HG02763 (cell line): ENCODE results near the gene SPX.

Experiments used
- ATAC-seq: cut with Tn5 transposase; IDR thresholded peaks from one replicate; pipeline ENCODE4 v1.9.1; 2021; ENCODE audit warnings: mild to moderate bottlenecking, moderate library complexity; ENCODE audit not compliant: unreplicated experiment

Gene SPX, protein sequence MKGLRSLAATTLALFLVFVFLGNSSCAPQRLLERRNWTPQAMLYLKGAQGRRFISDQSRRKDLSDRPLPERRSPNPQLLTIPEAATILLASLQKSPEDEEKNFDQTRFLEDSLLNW

DNA sequence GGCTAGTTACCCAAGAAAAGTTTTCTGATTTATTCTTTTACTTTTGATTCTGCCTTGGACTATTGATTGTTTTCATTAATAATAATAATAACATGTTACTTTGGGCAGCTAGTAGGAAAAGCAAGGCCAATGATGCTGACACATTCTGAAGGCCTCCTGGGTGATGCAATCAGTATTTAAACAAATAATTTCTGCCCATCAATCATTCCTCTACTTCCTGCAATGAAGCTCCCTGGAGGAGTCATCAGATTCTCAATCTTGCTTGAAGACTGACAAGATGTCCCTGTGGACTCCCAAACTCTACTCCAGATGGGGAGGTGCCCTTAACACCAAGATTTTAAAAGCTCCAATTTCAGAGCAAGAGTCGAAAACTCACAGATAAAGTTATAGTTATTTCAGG lies at the start of gene SPX:
Gene SPX (plus strand): TSS at position 244 of the 400 bp plus-strand sequence. CDS start 177 bp downstream, outside the sequence.
- no peak for ATAC-seq

DNA sequence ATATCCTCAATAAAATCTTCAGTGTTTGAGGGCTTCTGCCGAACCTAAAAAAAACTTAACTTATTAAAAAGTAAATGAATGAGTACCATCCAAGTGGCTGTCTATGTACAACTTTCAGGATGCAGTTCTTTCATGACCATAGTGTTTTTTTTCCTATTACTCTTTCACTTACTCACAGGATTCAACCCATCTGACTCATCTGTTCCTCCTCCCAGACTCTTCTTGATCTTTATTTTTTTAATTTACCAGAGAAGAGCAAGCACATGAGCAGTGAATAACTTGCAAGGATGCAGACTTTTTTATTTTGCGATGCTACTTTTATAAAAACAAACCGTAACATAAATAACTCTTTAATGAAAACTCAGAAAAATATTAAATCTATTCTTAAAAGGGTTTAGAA lies 49.1 kb upstream of the SPX start:
- ATAC-seq, result no peak

DNA sequence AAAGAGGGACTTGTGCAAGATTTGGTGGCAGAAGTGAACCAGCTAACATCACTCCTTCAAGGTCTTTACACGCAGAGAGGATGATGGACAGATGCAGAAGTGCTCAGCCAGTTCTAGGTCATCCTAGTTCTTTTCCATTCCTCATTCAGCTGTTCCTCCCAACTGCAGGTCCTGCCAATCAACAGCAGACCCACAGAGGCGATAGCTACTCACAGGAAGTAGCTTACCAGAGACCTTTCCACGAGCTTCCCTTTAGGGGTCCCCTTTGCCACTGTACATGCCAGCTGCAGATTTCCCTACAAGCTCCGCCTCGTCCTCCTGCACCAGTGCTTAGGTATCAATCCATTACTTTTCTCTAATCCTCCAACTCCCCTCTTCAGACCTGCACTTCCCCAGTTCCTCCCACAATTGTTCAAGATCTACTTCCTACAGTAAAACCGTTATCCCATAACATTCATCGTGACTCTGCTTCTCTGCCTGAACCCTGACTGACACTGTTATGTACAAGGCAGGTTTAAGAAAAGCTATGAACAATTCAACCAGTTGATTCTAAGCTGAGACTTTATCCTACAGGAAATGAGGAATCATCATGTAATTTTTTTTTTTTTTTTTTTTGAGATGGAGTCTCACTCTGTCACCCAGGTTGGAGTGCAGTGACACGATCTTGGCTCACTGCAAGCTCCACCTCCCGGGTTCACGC lies 47.2 kb upstream of the SPX start:
- ATAC-seq, result no peak

DNA sequence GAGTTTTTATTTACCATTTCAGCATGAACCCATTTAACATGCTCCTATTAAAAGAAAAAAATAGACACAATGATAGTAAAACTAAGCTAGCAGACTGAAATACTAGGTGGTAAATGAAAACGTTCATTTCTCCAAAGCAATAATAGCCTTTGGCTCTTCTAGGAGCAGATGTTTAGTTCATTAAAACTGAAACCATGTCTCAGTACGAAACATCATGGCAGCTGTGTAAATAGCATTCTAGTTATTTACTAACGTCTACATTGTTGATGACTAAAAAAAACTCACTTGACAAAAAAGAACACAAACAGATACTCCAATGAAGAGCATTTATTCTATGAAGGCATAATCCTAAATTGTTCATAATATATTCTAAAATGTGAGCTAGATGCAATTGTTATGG lies 42.6 kb upstream of the SPX start:
- ATAC-seq, result no peak

DNA sequence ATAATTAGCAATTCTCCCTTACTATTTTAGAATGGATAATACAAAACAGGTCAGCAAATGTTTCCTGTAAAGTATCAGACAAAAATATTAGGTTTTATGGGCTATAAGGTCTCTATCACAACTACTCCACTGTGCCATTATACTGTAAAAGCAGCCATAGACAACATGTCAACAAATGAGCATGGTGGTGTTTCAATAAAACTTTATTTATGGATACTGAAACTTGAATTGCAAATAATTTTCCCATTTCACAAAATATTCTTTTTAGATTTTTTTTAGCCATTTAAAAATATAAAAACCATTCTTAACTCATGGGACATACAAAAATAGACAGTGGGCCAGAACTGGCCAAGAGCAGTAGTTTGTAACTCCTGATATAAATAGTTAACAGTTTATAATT lies 40.1 kb upstream of the SPX start:
- no peak for ATAC-seq

DNA sequence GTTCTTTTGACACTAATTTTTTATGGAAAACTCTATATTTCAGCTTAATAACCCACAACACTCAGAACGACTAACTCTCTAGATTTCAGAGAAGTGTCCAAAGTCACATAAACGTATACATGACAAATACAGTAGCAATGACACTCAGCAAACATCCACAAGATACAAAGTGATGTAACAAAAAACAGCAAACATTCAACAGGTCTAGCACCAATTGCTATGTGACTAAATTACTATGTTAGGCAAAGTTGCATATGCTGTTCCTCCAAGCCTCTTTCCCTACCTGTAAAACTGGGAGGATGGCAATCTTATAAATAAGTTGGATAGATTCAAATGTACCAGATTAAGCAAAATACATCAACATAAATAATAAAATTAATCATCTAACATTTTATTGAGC lies 26.3 kb upstream of the SPX start:
- no peak for ATAC-seq

DNA sequence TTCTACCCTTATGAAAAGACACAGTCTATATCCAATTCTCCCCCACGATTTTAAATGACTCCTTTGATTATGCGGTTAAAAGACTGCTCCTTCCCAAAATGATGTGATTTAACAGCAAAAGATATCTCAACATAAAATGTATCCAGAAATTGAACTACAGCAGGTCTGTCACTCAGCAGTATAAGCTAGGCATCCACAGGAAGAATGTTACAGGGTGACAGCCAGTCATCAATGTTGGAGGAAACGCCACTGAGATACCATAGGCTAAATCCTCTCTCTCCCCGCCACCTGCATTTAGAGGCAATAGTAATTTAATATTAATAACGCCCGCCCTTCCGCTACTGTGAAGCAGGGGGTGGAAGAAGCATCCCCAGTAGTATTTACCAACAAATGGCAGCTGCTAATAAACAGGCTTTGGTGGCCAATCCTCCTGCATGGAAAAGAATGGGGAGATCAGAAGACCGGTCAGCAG lies 25.3 kb upstream of the SPX start:
- ATAC-seq, result no peak

DNA sequence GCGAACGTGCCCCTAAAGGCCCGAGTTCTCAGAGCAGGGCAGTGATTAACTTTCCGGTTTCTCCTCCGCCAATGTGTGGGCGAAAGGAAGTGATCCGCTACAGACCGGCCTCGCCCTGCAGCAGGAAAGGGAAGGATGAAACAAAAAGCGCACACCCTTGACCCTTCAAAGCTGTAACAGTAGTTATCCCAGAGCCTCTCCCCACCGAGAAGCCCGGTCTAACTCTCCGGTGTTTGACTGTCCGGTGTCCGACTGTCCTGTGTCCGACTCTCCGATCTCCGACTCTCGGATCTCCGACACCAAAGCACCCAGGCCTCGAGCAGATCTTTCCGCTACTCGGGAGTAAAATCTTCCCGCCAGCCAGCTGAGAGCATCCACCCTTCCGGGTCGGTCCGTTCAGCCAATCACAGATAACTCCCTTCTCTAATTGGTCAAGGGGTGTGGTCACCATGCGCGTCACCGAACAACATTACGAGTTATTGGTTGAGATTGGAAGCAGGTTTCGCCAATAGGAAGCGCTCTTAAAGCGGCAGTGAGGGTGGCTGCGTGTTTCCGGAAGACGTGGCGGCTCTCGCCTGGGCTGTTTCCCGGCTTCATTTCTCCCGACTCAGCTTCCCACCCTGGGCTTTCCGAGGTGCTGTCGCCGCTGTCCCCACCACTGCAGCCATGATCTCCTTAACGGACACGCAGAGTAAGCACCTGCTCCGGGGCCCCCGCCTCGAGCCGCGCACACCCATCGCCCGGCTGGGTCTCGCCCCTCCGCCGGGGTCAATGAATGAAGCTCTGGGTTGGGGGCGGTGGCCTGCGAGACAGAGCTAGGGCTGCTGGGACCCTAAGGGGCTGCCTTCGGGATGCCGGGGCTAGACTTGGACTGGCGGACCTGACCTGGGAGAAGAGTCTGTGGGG lies 24.6 kb upstream of the SPX start, which contains the start of the genes GOLT1B and RECQL:
Gene GOLT1B (plus strand): TSS at position 532 of the 906 bp plus-strand sequence. CDS start 135 bp downstream, at position 667.
Gene RECQL (minus strand): TSS at position 378 of the 906 bp plus-strand sequence. CDS start 2,065 bp downstream, outside the sequence.
- peak; percentile 99 for ATAC-seq

DNA sequence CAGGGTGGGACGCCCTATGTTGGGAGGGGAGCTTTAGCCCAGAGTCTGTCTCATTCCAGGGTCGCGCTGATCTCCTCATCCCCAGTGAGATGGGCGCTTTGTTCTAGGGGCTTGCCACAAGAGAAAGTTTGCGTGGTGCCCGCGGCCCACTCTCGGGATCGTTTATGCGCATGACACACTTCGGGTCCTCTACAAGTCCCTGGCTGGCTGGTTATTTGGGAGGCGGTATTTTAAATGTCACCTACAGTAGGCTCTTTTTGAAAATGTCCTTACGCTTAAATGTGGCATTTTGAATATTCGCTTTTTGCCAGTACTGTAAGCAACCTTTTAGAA lies 24.0 kb upstream of the SPX start:
- ATAC-seq, result no peak

DNA sequence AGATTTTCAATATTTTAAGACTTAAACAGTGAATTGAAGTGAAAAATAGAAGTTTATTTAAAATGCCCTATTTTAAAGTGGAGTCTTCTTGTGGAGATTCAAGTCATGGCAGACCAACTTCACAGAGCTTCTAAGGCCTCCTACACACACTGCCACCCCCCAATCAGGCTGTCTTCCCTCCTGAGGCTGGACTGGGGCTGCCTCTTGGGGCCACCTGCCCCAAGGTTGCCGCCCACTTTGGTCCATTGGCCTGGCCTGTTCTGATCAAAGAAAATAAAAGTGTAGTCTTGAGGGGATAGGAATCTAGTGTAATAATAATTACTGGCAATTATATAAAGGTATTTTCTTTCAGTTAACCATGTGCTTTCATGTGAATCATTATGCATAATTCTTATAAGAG lies 23.2 kb upstream of the SPX start:
- ATAC-seq, result no peak

DNA sequence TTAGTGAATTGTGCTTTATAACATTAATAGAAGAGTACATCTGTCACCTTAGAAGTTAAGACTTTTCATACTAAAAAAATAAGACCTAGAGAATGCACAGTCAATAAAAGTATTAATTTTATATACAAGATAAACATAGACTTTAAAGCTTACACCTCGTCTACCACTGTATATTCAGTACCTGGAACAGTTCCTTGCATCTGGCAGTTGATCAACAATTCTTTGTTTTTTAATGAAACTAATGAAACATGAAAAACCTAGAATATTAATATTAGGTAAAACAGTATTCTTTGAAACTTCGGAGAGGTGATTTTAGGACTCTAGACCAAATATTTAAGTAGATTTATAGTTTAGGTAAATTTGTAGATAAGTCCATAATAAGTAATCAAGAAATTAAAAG lies 20.2 kb upstream of the SPX start:
- ATAC-seq, result no peak

DNA sequence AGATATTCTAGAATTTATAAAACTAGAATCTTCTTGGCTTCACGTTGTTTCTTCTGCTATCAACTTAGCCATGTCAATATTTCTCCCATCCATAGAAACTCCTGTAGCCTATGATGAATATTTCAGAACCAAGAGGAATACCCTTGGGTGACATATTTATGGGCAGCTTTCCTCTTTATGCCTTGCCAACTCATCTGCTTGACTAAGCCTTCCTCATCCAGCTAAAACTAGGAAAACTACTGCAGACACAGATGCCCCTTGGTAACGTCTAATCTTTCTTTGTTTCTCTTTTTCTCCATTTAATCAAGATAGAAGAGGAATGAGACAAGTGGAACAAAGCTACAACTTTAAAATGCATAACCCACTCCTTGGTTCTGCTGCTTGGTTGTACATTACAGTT lies 18.2 kb upstream of the SPX start:
- ATAC-seq, result no peak

DNA sequence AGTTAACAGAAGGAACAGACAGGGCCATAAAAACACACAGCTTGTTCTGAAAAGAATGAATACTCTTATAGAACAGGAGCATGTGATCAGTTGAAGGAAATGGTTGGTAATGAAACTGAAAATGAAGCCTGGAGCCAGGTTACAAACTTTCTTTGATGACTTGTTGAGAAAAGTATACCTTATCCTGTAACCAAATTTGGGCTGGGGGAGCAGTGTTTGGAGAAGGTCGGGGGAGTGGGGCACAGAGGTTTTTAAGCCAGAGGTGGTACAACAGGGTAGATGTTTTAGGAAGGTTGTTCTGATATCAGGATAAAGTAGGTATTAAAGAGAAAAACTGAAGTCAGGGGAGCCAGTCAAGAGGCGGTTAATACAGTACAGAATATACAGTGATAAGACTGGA lies 16.3 kb upstream of the SPX start:
- peak; percentile 93 for ATAC-seq

DNA sequence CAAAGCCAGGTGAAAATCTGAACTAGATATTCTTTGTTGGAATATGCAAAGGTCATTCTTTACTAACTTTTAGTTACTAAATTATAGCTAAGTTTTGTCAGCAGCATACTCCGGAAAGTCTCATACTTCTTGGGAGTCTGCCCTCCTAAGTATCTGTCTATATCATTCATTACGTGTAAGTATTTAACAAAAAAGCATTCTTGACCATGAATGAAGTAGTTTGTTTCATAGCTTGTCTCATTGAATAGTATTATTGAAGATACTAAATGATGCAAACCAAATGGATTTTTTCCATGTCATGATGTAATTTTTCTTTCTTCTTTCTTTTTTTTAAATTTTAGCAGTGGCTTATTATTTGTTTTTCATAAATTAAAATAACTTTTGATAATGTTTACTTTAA lies 9.8 kb upstream of the SPX start:
- no peak for ATAC-seq

DNA sequence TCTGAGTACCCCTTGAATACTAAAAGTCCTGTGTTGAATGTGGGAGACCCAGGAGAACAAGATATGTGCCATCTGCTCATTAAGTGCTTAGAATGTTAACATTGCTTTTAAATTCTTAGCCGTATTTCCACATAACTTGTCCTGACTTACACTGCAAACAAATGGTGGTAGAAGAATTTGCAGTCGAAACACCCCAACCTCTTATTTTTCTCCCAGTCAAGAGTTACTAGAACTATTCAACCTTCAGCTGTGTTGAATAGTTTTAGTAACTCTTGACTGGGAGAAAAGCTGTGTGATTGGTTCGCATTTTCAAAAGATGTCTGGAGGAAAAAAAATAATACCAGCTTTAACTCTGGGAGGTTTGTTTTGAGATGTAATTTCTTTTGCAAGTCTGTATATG lies 7.6 kb upstream of the SPX start:
- no peak for ATAC-seq

DNA sequence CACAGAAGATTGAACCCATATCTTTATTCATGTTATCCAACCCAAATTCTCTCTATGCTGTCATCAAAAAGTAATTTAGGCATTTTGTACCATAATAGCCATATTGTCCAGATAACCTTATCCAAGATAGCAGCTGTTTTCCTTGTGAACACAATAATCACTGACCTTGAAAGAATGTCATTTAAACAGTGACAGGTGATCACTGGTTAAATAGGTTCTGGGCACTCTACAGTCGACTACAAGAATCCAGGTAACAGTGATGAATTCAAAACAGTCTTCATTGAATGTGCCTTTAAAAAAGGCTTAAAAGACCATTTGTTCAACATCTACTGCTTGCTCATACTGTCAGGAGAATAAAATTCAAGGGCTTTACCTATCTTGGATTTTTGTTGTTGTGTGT lies 4.6 kb upstream of the SPX start:
- no peak for ATAC-seq

DNA sequence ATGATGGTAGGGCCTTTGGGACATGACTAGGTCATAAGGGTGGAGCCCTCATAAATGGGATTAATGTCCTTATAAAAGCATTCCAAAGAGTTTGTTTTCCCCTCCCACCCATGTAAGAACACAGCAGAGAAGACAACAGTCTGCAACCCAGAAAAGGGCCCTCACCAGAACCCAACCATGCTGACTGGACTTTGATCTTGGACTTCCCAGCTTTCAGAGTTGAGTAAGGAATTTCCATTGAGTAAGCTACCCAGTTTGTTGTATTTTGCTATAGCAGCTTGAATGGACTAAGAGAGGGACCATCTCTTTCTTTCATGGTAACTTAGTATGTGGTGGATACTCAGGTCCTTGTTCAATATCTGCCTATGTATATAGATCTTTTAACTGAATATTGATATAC lies 2.9 kb upstream of the SPX start:
- no peak for ATAC-seq

DNA sequence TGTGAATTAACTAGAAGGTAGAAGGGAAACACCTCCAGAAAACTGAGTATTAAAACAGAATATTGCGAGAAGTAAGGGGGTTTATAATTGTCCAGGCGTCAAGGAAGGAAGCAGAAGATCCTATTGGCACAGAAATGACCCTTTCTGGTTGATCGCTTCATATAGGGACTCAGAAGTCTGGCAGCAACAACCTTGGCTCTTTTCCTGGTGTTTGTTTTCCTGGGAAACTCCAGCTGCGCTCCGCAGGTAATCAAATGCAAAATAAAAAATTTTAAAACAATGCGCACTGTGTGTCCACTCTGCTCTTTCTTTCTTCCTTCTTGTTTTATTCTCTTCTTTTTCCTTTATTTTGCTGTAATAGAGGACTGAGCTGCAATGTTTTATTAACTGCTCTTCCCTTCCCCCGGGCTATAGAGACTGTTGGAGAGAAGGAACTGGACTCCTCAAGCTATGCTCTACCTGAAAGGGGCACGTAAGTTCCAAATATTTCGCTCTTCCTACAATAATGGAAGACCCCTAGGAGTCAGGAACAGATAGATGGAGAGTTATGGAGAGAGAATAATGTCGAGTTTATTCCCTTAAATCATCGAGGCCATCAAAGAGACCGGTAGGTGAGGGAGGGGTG lies 737 bp downstream of the SPX start:
- no peak for ATAC-seq

DNA sequence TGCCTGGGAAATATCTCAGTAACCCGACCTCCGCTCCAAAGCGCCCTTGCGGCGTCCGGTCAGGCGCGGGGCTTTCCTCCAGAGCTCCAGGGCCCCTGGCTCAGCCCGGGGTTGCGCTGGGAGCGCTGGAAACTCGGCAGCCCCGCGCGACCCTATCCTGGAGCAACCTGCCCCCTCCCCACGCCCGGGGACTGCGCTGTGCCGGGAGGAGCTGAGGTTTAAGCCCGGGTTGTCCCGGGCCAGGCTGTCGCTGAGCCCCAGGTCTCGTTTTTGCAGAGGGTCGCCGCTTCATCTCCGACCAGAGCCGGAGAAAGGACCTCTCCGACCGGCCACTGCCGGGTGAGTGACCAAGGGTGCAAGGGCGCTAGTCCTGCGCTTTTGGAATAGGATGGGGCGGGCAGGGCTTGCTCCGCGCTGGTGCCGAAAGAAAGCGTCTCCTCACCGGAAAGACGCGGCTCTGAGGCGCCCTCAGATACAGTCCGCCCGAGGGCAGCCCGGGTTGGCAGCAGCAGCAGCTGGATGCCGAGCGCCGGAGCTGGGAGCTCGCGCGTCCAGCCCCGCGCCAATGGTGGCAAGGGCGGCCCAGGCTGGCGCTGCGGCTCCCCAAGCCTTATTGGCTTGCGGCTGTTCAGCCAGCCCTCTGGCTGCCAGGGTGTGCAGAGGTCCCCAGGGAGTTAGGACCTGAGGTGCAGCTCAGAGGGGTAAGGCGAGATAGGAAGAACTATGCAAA lies 1.5 kb downstream of the SPX start:
- peak; percentile 96 for ATAC-seq

DNA sequence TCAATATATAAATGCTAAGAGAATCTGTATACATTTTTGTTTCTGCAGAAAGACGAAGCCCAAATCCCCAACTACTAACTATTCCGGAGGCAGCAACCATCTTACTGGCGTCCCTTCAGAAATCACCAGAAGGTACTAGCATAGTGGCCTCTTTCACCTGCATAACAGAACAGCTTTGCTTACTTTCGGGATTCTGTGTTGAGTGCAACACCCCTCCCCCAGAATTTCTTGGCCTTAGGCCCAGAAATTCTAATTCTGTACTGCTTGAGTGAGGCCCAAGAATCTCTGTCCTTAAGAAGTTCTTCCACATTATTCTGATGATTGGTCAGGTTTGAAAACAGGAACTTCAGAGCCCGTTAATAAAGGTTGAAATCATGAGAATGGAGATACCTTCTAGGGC lies 2.9 kb downstream of the SPX start:
- ATAC-seq, result no peak

DNA sequence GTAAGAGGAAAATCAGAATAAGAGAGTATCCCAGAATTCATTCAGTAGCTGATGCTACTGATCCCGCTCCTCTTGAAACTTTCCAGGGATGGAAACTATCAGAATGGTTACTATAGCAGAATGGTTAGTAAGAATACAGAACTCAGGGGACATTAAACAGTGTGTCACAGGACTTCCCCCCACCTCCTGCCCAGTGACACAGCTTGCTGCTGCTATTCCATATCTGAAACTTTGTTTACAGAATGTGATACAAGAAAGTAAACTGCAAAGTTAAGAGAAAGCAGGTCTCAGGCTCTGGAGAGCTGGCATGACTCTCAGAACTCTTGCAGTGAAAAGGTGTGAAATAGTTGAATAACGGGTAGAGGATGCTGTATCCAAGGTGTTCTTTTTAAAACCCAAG lies 3.4 kb downstream of the SPX start:
- no peak for ATAC-seq
